SW 1271 (cell line): Measurements from ENCODE around the gene TMEM201.
"Not testable (repeated sequence)": the region's sequence is repeated elsewhere in the genome, so short reads cannot be mapped to it uniquely, and the experiment has no call there.

ENCODE experiments used
- DNase-seq, 2 experiments: peaks; one replicate each; lab custom pipeline; 2025; lab: John Stamatoyannopoulos, UW

Gene TMEM201

GRCh38 chr1:9588551-9589143, at the start of gene TMEM201:
Gene TMEM201 (plus strand): TSS chr1:9588911. CDS start chr1:9588931, 20 bp downstream.
- peak; percentile 15 to 81 for DNase-seq

- DNase-seq, result peak; percentile 61 to 85
Observed at GRCh38 chr1:9539165-9539828, 49.4 kb upstream of the TMEM201 start, which contains the start of gene SLC25A33. Gene SLC25A33 (plus strand): TSS chr1:9539465. CDS start chr1:9539692, 227 bp downstream.

- DNase-seq, result peak in 1 of 2 experiments; percentile 12
Observed at GRCh38 chr1:9539829-9540550, 48.7 kb upstream of the TMEM201 start.

- DNase-seq, result no peak
Observed at GRCh38 chr1:9542430-9542829, 46.3 kb upstream of the TMEM201 start.

GRCh38 chr1:9544926-9545325, 43.8 kb upstream of the TMEM201 start:
- DNase-seq, result no peak

- no peak for DNase-seq
Observed at GRCh38 chr1:9549955-9550546, 38.7 kb upstream of the TMEM201 start.

GRCh38 chr1:9551984-9552383, 36.7 kb upstream of the TMEM201 start:
- DNase-seq, result no peak

- DNase-seq, result no peak
Observed at GRCh38 chr1:9553736-9554144, 35.0 kb upstream of the TMEM201 start.

- DNase-seq, result no peak
Observed at GRCh38 chr1:9555942-9556341, 32.8 kb upstream of the TMEM201 start.

- DNase-seq, result no peak
Observed at GRCh38 chr1:9557624-9558023, 31.1 kb upstream of the TMEM201 start.

- no peak for DNase-seq
Observed at GRCh38 chr1:9558271-9558945, 30.3 kb upstream of the TMEM201 start.

GRCh38 chr1:9558946-9559545, 29.7 kb upstream of the TMEM201 start:
- DNase-seq, result no peak

- no peak for DNase-seq
Observed at GRCh38 chr1:9559673-9560072, 29.0 kb upstream of the TMEM201 start.

GRCh38 chr1:9560090-9560489, 28.6 kb upstream of the TMEM201 start:
- DNase-seq, result not testable (repeated sequence)

GRCh38 chr1:9561429-9561828, 27.3 kb upstream of the TMEM201 start:
- DNase-seq, result peak in 1 of 2 experiments; percentile 43

GRCh38 chr1:9569267-9569666, 19.4 kb upstream of the TMEM201 start:
- no peak for DNase-seq

GRCh38 chr1:9570886-9571529, 17.7 kb upstream of the TMEM201 start:
- not testable (repeated sequence) for DNase-seq

- DNase-seq, result peak in 1 of 2 experiments; percentile 8
Observed at GRCh38 chr1:9573723-9574122, 15.0 kb upstream of the TMEM201 start.

GRCh38 chr1:9575486-9575885, 13.2 kb upstream of the TMEM201 start:
- DNase-seq, result no peak

- DNase-seq, result no peak
Observed at GRCh38 chr1:9576903-9577302, 11.8 kb upstream of the TMEM201 start.

GRCh38 chr1:9577423-9577822, 11.3 kb upstream of the TMEM201 start:
- no peak for DNase-seq
